ENCODE data around the gene PTPN4. TPM values are rescaled to one million over a fixed set of nuclear protein-coding genes. Genes with fewer than 3 reads are reported as not detected.

Gene PTPN4
- total and polyA plus RNA-seq, 10 of the 15 experiments (the other 5 are each of a cell fraction or from before 2014, with no cell fraction given), result 5.0 to 29.7 (median 23.7) TPM

DNA sequence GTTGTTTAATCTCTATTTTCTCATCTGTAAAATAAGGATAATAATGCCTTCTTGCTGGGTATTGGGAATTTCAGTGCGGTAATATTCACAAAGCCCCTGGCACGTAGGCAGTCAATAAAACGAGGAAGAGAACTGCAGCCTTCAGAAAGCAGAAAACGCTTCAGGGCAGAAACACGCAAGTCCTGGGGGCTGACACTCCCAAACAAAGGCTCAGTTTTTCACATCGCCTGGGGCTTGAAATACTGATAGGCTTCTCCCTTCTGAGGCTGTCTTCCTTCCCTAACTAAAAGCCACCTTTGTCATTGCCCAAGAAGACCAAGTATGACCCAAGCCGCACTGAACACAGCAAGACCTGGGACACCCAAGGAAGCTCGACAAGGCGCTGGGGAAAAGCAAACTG, 48.4 kb upstream of the PTPN4 start:
- Histone ChIP-seq H3K4me3 (no peak overlapping the region), H3K27me3 (replicated peaks in 1 of 2; ENCODE audit: control insufficient read depth in 2 of 2, insufficient read depth in 2 of 2, low read length in 1 of 2) (no peaks in the 10 kb centered on the region), H3K4me2 (ENCODE audit: control insufficient read depth, insufficient read depth) (no peak overlapping the region), H3K9me3 (replicated peaks; ENCODE audit: control insufficient read depth, insufficient read depth, low read length) (no peaks in the 10 kb centered on the region; the same call in 2 of the 3 replicates), H3K27ac (ENCODE audit: control insufficient read depth, insufficient read depth) (no peak overlapping the region), H3K36me3 (ENCODE audit: control insufficient read depth in 2 of 2, insufficient read depth in 2 of 2, low read length in 1 of 2) (no peaks in the 10 kb centered on the region), H4K20me1 (ENCODE audit: control insufficient read depth, insufficient read depth) (no peaks in the 10 kb centered on the region), H3K9ac (ENCODE audit: control insufficient read depth, insufficient read depth, low read length) (no peak overlapping the region), H3K4me1 (ENCODE audit: control insufficient read depth, insufficient read depth, low read length) (no peaks in the 10 kb centered on the region), H2AFZ (ENCODE audit: control insufficient read depth, low read depth, low read length) (no peak overlapping the region), H3K79me2 (ENCODE audit: control insufficient read depth, insufficient read depth, low read length) (no peaks in the 10 kb centered on the region)
- ChIA-PET CTCF (no interaction called here), RAD21 (ENCODE audit: unreplicated experiment) (no interaction called here), SMC1A (ENCODE audit: uncharacterized antibody, unreplicated experiment) (no interaction called here), POLR2A (no interaction called here)
- TF ChIP-seq TARDBP (IDR thresholded peaks at IDR 0.05; ENCODE audit: borderline replicate concordance), result no peak
- TF ChIP-seq FOXK2 (IDR thresholded peaks at IDR 0.05), result no peak
- TF ChIP-seq, protein P1, sequence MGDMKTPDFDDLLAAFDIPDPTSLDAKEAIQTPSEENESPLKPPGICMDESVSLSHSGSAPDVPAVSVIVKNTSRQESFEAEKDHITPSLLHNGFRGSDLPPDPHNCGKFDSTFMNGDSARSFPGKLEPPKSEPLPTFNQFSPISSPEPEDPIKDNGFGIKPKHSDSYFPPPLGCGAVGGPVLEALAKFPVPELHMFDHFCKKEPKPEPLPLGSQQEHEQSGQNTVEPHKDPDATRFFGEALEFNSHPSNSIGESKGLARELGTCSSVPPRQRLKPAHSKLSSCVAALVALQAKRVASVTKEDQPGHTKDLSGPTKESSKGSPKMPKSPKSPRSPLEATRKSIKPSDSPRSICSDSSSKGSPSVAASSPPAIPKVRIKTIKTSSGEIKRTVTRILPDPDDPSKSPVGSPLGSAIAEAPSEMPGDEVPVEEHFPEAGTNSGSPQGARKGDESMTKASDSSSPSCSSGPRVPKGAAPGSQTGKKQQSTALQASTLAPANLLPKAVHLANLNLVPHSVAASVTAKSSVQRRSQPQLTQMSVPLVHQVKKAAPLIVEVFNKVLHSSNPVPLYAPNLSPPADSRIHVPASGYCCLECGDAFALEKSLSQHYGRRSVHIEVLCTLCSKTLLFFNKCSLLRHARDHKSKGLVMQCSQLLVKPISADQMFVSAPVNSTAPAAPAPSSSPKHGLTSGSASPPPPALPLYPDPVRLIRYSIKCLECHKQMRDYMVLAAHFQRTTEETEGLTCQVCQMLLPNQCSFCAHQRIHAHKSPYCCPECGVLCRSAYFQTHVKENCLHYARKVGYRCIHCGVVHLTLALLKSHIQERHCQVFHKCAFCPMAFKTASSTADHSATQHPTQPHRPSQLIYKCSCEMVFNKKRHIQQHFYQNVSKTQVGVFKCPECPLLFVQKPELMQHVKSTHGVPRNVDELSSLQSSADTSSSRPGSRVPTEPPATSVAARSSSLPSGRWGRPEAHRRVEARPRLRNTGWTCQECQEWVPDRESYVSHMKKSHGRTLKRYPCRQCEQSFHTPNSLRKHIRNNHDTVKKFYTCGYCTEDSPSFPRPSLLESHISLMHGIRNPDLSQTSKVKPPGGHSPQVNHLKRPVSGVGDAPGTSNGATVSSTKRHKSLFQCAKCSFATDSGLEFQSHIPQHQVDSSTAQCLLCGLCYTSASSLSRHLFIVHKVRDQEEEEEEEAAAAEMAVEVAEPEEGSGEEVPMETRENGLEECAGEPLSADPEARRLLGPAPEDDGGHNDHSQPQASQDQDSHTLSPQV (IDR thresholded peaks at IDR 0.05), result no peak
- TF ChIP-seq CHD1 (IDR thresholded peaks at IDR 0.05; ENCODE audit: low read depth, low read length), result no peak
- no peak for TF ChIP-seq CREB1 (IDR thresholded peaks at IDR 0.05; ENCODE audit: low read depth)
- TF ChIP-seq MTA3 (IDR thresholded peaks at IDR 0.05; ENCODE audit: borderline replicate concordance, low read length), result no peak
- WGBS (ENCODE audit: insufficient coverage, insufficient replicate concordance, low lambda C conversion rate, missing lambda C conversion rate), result 78% methylated on average over 9 of the region's 9 CpGs
- in situ Hi-C loops (cut with MboI), result no loop called here
- DNase-seq (ENCODE audit: low read depth, low spot score) (no peak), ATAC-seq (no peak), FAIRE-seq (no peak)
- no TSS peak for BruUV-seq (replicated peaks)
- intact Hi-C loops (cut with micrococcal nuclease; ENCODE audit: unreplicated experiment), result no loop called here

All from GM12878 (cell line).